A549 treated with ZK216348 at 1 μM for 4 hours (cell line): ENCODE results near the gene UTP3. TPM values are rescaled to one million over a fixed set of nuclear protein-coding genes. Genes with fewer than 3 reads are reported as not detected.

Source experiments
- total RNA-seq: library from RNA; stranded (reverse); fragments of 200-300 nt; extraction: Qiagen RNA extraction; gene quantifications from 5 replicates; pipeline ENCODE4 v1.2.3, GENCODE V29; 2022; ENCODE audit warnings: low read depth

UTP3 gene
- total RNA-seq: 31.6 to 46.7 TPM (median 36.5 TPM) in 5 replicates

GRCh38 chr4:70687821-70688794 is at the start of gene UTP3:
Gene UTP3, plus strand, starts transcription at chr4:70688532. Its CDS starts 146 bp downstream, at chr4:70688678.

GRCh38 chr4:70666369-70666768 is 22.0 kb upstream of the UTP3 start, which contains the start of gene JCHAIN:
Gene JCHAIN, minus strand, starts transcription at chr4:70666508. Its CDS starts 18 bp downstream, at chr4:70666490.

GRCh38 chr4:70721747-70722146 is 33.4 kb downstream of the UTP3 start, which contains the start of gene RUFY3:
Gene RUFY3, plus strand, starts transcription at chr4:70721964. Its CDS starts 610 bp downstream, at chr4:70722574.

Other genes with a start within 250 kb of the UTP3 start
- not detected in 5 replicates for gene MUC7, start 216.3 kb upstream of the UTP3 start, total RNA-seq
- not detected in 5 replicates for gene AMTN, start 170.0 kb upstream of the UTP3 start, total RNA-seq
- not detected in 5 replicates for gene AMBN, start 96.3 kb upstream of the UTP3 start, total RNA-seq
- gene ENAM, start 59.8 kb upstream of the UTP3 start, total RNA-seq: not detected in 5 replicates
- 0.13 to 0.70 TPM (median 0.22 TPM) in 3 of 5 replicates, not detected in the others for gene JCHAIN, start 22.0 kb upstream of the UTP3 start, total RNA-seq
- gene RUFY3, start 33.4 kb downstream of the UTP3 start, total RNA-seq: 5.7 to 10.4 TPM (median 8.7 TPM) in 5 replicates
- 73.0 to 102 TPM (median 80.1 TPM) in 5 replicates for gene GRSF1, start 151.4 kb downstream of the UTP3 start, total RNA-seq
- gene MOB1B, start 213.8 kb downstream of the UTP3 start, total RNA-seq: 2.6 to 7.3 TPM (median 6.4 TPM) in 5 replicates